ENCODE results near the gene GPBP1. TPM values are rescaled to one million over a fixed set of nuclear protein-coding genes. Genes with fewer than 3 reads are reported as not detected.
A peak's percentile ranks its signal among the peaks of the same experiment; 100 is the strongest.

Gene GPBP1
- total RNA-seq, 1 experiment from 2014 or later, result 112 TPM

DNA sequence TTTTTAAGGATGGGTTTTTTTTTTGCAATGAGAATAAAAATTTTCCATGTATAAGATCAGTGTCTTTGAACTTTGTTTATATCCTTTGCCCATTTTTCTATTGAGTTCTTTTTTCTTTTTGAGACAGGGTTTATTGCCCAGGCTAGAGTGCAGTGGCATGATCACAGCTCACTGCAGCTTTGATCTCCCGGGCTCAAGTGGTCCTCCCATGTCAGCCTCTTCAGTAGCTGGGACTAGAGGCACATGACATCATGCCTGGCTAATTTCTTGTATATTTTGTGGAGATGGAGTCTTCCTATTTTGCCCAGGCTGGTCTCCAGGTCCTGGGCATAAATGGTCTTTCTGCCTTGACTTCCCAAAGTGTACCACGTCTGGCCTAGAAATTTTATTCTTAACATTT lies 21.2 kb downstream of the GPBP1 start:
- H3K18ac ChIP-seq (ENCODE audit: insufficient read length, low read depth, low read length), result no peak overlapping the region
- H3K27ac Mint-ChIP-seq, result peak overlapping the region in 1 of 3 experiments; percentile 28; a peak in 1 of 7 replicates
- no peak overlapping the region for H3K23ac ChIP-seq (ENCODE audit: insufficient read length, low read depth, low read length)
- peaks cover 3% of the 10 kb centered on the region for H4K20me1 ChIP-seq (ENCODE audit: control insufficient read depth, insufficient read depth, insufficient read length)
- H3K4ac ChIP-seq (ENCODE audit: low read depth, low read length), result no peak overlapping the region
- H3K27me3 Mint-ChIP-seq (ENCODE audit: low read depth), result no peaks in the 10 kb centered on the region
- H2BK20ac ChIP-seq (ENCODE audit: low read depth, low read length, poor library complexity, severe bottlenecking), result no peak overlapping the region
- H2AFZ ChIP-seq (ENCODE audit: low read length), result no peak overlapping the region
- no peaks in the 10 kb centered on the region for H3K27me3 ChIP-seq (ENCODE audit: insufficient read depth, low read length)
- peaks cover 17 to 44% (median 22%) of the 10 kb centered on the region in 3 experiments; a peak in 6 of 7 replicates for H3K36me3 Mint-ChIP-seq (ENCODE audit: insufficient read depth in 1 of 3, low read depth in 3 of 3)
- no peak overlapping the region for H3K27ac ChIP-seq (ENCODE audit: insufficient read length, low read depth, low read length)
- DNase-seq, result no peak
- H3K4me3 Mint-ChIP-seq, result no peak overlapping the region
- no peaks in the 10 kb centered on the region for H3K23me2 ChIP-seq (ENCODE audit: insufficient read length, low read depth, low read length, poor library complexity, severe bottlenecking)
- TF ChIP-seq CTCF (conservative IDR thresholded peaks at IDR 0.05), result no peak
- H4K91ac ChIP-seq (ENCODE audit: insufficient read length, low read depth, low read length), result no peak overlapping the region
- H3K9ac ChIP-seq (ENCODE audit: extremely low read depth, insufficient read length, low read length), result no peak overlapping the region
- WGBS (ENCODE audit: extremely low coverage, insufficient read length, low lambda C conversion rate), result no CpG with 5 or more reads among the region's 2 CpGs
- no peak overlapping the region for H2BK12ac ChIP-seq (ENCODE audit: insufficient read length, low read depth, low read length)
- H3K79me1 ChIP-seq (ENCODE audit: insufficient read depth, low read depth, low read length, poor library complexity, severe bottlenecking), result peaks cover 4% of the 10 kb centered on the region
- H3K4me1 ChIP-seq (ENCODE audit: insufficient read depth, low read length), result no peaks in the 10 kb centered on the region; the same call in 1 of the 2 replicates
- H3K9me3 Mint-ChIP-seq, result no peaks in the 10 kb centered on the region
- H3K79me2 ChIP-seq (ENCODE audit: insufficient read depth, low read length), result peaks cover 60% of the 10 kb centered on the region
- H3K9me3 ChIP-seq (ENCODE audit: control insufficient read depth, low read depth, low read length), result no peaks in the 10 kb centered on the region
- H3K14ac ChIP-seq (ENCODE audit: insufficient read depth, low read length), result no peak overlapping the region
- no peak overlapping the region for H3K56ac ChIP-seq (ENCODE audit: insufficient read length, low read depth, low read length)
- no peak overlapping the region for H4K8ac ChIP-seq (replicated peaks; ENCODE audit: insufficient read length, low read depth, low read length)
- no peak overlapping the region for H2BK120ac ChIP-seq (ENCODE audit: low read depth, low read length, poor library complexity, severe bottlenecking)
- H2BK5ac ChIP-seq (ENCODE audit: insufficient read length, low read length), result no peak overlapping the region
- H4K5ac ChIP-seq (ENCODE audit: insufficient read length, low read depth, low read length), result no peak overlapping the region
- no peak overlapping the region for H2BK15ac ChIP-seq (ENCODE audit: low read depth, low read length)
- H3T11ph ChIP-seq (ENCODE audit: low read length), result no peak overlapping the region
- no peak overlapping the region for H3K4me2 ChIP-seq (ENCODE audit: insufficient read depth, insufficient read length, low read length)
- H3K4me1 Mint-ChIP-seq, result peaks cover 20 to 21% of the 10 kb centered on the region in 2 experiments
- H2AK5ac ChIP-seq (ENCODE audit: insufficient read length, low read length), result no peak overlapping the region
